GM20000 (cell line): Measurements from ENCODE around the gene CCDC60.

Experiments
- DNase-seq: peaks from one replicate; pipeline ENCODE4 v3.0.0; 2012; ENCODE audit warnings: low spot score
- TF ChIP-seq, protein P1 (sequence below): IDR thresholded peaks from 2 replicates; pipeline ENCODE4 v1.5.1; 2012; ENCODE audit warnings: mild to moderate bottlenecking, control low read depth; ENCODE audit errors: extremely low read depth, missing control alignments

The CCDC60 gene

DNA sequence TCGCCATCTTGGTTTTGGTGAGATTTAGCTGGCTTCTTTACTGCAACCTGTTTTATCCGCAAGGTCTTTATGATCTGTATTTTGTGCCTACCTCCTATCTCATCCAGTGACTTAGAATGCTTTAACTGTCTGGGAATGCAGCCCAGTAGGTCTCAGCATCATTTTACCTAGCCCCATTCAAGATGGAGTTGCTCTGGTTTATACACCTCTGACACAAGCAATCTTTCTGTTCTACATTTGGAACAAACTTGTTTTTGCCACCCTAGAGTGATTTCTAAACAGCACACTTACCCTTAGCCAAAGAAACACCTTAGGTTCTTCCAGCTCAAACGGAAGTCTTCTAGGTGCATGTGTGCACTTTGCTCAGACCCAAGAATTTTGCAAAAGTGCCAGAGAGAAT is 122.3 kb downstream of the CCDC60 start:
- TF ChIP-seq, protein P1, sequence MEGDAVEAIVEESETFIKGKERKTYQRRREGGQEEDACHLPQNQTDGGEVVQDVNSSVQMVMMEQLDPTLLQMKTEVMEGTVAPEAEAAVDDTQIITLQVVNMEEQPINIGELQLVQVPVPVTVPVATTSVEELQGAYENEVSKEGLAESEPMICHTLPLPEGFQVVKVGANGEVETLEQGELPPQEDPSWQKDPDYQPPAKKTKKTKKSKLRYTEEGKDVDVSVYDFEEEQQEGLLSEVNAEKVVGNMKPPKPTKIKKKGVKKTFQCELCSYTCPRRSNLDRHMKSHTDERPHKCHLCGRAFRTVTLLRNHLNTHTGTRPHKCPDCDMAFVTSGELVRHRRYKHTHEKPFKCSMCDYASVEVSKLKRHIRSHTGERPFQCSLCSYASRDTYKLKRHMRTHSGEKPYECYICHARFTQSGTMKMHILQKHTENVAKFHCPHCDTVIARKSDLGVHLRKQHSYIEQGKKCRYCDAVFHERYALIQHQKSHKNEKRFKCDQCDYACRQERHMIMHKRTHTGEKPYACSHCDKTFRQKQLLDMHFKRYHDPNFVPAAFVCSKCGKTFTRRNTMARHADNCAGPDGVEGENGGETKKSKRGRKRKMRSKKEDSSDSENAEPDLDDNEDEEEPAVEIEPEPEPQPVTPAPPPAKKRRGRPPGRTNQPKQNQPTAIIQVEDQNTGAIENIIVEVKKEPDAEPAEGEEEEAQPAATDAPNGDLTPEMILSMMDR: no peak
- DNase-seq: no peak

DNA sequence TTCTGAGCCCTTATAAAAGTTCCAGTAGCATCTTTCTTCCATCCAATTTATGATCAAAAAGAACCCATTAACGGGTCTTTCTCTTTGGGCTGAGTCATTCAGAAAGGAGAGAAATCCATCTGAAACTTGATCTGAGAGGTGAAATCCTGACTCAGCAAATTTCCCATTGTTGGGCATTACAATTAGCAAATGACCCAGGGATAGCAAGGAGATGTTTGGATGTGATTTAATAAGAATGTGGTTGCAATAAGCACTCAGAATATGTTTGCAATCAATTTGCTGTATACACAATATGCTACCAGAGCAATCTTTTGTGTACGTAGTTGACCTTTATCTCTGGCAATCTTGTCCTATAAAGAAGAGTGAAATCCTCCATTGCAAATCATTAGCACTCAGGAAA is 122.7 kb downstream of the CCDC60 start:
- TF ChIP-seq, protein P1: no peak
- no peak for DNase-seq

DNA sequence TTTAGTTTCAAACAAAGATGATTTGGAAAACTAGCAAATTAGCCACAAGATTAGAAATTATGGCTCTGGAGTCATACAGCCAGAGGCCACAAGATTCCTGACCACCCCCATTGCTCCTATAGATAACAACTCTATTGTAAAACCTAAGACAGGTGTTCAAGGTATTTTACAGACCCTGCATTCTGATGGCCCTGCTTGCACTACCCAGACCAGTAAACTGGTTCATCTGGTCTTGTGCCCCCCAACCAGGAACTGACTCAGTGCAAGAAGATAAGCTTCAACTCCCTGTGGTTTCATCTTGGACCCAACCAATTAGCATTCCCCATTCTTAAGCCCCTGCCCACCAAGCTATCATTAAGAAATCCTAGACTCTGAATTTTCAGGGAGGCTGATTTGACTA is 125.0 kb downstream of the CCDC60 start:
- no peak for DNase-seq
- TF ChIP-seq, protein P1: no peak

DNA sequence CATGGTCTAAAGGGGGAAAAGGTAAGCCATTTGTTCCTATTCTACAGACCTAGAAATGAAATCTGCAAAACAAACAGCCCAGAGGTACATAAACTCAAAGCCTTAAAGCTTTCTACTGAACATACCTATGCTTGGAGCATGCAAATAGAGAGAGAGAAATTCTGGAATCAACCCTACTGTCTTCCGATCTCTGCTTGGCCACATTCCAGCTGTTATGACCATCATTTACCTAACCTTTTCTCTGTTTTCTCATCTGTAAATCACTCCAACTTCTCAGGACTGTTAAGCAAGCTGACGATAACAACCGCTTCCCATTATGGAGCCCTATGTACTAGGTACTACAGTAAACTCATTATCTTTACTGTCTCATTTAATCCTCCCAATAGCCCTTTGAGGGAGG is 126.3 kb downstream of the CCDC60 start:
- TF ChIP-seq, protein P1: no peak
- DNase-seq: no peak

DNA sequence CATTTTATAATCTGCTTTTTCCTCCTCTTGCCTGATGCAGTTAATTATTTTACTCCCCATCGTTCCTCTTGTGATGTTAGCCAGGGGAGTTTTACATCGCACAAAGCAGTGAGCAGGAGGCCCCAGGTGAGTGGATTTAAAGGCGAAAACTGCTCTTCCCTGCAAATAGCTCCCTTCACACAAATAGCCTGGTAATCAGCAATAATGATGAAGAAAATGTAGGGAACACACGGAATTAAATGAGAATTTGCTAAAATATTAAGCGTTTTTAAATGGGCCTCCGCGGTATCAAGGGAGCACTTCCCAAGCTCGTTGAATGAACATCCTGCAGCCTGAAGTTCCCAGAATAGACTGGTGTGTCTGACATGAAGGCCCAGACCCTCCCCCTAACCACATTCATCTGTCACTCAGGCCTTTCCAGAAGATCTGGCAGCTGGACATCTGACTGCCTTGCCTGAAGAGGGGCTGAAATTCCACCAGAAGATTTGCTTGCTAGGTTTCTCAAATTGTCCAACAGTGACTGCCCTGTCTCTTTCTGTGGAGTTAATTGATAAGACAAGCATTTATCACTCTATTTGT is 127.2 kb downstream of the CCDC60 start:
- DNase-seq: no peak
- TF ChIP-seq, protein P1: no peak

DNA sequence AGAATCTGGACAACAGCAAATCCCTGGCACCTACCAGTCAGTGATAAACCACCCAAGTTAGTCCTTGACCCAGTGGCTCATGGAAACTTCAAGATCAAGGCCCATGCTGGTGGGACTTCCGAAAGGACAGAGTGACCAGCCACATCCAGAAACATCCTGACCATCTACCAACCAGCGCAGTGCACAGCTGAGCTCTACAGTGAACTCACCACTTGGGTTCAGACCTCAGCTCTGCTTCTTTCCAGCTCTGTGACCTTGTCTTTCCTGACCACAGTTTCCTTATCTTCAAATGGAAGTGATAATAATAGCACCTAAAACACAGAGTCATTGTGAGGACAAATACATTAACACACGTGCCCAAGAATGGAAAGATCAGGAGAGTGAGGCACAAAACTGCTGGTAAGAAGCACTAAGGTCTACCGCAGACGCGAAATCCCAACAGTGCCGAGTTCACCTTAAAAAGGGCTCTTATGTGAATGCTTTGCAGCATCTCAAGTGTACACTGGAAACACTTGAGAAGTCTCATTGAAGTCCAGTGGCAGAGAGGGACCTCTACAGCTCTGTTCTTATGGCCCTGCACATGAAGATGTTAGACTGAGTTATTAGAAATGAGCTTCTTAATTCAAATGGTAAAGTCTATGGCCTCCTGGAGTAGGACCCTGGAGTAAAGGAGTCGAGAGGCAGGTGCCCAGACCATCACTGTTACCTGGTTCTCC is 128.8 kb downstream of the CCDC60 start:
- TF ChIP-seq, protein P1: no peak
- no peak for DNase-seq

DNA sequence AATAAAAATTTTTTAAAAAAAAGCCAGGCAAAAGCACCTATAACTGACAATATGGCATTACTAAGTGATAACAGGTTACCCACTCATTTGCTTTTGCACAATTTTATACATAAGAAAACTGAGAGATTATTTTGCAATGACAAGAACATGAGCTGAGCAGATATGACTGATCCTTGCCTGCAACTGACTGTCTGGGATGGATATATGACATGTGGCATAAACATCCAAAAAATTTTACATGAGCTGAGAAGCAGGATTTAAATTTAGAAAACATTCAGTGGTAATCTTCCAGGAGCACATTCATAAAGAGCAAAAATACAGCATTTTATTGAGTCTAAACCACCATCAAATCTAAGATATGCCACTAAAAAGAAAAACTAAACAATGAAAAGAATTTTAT is 133.8 kb downstream of the CCDC60 start:
- TF ChIP-seq, protein P1: no peak

More for the DNA sequence above, 133.8 kb downstream of the CCDC60 start:
- DNase-seq: no peak
